Cortex of kidney (tissue), 1 donor: ENCODE results near the gene PXT1.
A peak's percentile ranks its signal among the peaks of the same experiment; 100 is the strongest.
"Not testable (repeated sequence)": the region's sequence is repeated elsewhere in the genome, so short reads cannot be mapped to it uniquely, and the experiment has no call there.

Experiments used
- DNase-seq: peaks from one replicate; lab custom pipeline; 2025; lab: John Stamatoyannopoulos, UW

Gene PXT1

GRCh38 chr6:36443471-36444428, 1.1 kb upstream of the PXT1 start:
- DNase-seq = no peak

DNA sequence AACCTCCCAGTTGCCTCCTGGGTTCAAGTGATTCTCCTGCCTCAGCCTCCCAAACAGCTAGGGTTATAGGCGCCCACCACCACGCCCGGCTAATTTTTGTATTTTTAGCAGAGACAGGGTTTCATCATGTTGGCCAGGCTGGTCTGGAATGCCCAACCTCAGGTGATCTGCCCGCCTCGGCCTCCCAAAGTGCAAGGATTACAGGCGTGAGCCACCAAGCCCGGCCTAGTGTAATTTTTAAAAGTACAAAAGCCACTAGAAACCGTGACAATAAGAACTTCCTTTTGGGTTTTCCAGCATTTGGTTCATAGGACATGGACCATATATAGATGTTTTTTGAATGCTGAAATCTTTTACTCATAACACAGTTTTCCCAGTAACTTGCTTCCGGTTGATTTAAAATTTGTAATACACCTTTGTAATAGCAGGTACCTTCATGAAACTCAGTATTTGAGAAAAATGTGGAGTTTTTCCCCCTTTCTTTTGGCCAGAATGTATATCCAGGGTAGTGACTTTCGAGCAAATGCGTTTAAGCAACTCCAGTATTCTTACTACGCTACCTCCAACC, 467 bp downstream of the PXT1 start:
- no peak for DNase-seq

DNA sequence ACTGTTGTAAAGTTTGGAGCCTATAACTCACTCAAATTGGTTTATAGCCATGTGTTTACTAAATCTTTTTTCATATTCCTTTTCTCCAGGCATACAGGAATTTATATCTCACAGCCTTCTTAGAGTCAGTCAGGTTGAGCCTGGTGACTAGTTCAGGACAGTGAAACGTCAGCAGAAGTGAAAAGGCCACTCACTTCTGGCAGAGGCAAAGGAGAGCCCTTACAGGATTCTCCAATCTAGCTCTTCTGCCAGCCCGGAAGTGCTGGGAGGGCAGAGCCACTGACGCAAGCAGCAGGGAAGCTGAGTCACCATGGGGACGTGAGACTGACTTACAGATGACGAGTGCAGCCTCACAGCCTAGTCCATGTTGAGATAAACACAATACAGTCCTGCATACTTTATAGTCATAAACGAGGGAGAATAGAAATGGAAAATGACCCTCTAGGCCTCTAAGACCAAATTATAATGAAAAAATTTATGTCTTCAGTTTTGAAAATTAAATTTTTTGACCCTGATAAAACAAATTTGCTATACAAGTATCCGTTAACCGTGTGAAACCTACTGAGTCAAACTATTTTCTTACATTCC, 1.3 kb downstream of the PXT1 start:
- no peak for DNase-seq

GRCh38 chr6:36436466-36436865, 6.2 kb downstream of the PXT1 start:
- DNase-seq = no peak

- DNase-seq = no peak
Measured at GRCh38 chr6:36432151-36432671, 10.4 kb downstream of the PXT1 start.

DNA sequence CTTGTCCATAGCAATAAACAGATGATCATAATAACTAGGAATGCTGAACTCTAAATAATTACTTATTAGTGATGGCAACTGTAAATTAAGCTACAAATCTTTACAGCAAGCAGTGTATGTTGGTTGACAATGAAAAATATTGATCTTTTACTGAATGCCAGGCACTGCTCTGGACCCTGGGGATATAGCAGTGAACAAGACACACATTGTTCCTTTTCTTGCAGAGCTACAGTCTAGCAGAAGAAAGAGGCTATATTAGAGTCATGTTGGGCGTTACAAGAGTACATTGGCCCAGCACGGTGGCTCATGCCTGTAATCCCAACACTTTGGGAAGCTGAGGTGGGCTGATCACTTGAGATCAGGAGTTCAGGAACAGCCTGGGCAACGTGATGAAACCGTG, 11.5 kb downstream of the PXT1 start:
- no peak for DNase-seq

DNA sequence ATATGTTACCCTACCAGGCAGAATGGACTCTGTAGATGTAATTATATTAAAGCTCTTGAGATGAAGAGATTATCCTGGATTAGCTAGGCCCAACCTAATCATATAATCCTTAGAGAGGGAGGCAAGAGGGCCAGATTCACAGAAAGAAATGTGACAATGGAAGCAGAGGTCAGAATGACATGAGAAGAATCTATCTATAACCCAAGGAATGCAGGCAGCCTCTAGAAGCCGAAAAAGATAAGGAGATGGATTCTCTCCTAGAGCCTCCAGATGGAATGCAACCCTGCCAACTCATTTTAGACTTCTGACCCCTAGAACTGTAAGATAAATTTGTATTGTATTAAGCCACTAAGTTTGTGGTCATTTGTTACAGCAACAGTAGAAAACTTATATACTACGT, 12.3 kb downstream of the PXT1 start:
- DNase-seq = no peak

DNA sequence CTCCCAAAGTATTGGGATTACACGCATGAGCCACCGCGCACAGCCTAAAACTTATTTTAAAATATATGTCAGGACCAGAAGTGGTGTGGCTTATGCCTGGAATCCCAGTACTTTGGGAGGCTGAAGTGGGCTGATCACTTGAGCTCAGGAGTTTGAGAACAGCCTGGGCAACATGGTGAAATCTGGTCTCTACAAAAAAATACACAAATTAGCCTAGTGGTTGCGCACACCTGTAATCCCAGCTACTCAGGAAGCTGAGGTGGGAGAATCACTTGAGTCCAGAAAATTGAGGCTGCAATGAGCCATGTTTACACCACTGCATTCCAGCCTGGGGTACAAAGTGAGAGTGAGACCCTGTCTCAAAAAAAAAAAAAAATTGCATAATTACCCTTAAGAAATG, 13.7 kb downstream of the PXT1 start:
- DNase-seq = no peak

GRCh38 chr6:36426622-36427021, 16.0 kb downstream of the PXT1 start:
- no peak for DNase-seq

- peak; percentile 77 for DNase-seq
Measured at GRCh38 chr6:36423101-36423824, 19.4 kb downstream of the PXT1 start.

- DNase-seq = no peak
Measured at GRCh38 chr6:36422714-36423100, 19.9 kb downstream of the PXT1 start.

DNA sequence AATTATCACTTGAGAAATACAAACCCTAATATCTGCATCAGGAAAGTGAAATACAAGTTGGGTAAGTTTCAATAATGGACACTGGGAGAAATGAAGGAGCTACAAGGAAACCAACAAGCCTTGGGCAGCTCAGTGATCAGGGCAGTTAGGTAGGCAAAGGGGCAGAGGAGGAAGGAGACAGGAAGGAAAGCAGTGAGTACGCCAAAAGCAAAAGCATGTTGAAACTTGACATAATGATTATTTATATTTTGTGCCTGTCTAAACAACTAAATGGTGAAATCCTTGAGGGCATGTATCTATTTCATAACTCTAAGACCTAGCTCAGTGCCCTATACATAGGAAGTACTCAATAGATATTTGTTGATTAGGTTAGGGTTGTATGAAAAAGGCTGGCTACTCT, 23.3 kb downstream of the PXT1 start:
- DNase-seq = no peak

DNA sequence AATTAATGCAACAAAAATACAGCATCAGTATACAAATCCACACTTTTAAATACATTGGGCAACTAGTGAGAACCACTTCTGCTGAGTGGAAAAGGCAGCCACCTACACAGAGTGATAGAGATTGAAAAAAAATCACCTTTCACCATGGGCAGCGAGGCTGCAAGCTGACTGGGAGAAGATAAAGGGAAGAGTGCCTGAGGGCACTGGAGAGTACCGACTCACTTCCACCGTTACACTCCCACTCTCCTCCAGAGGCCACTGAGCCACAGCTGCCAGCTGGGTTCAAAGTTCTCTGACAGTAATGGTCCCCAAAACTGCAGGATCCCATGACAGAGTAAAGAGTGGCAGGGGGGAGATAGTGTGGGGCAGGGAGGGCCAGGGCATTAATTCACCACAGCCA, 24.1 kb downstream of the PXT1 start:
- DNase-seq = no peak

GRCh38 chr6:36414481-36414880, 28.2 kb downstream of the PXT1 start:
- no peak for DNase-seq

- DNase-seq = no peak
Measured at GRCh38 chr6:36413489-36414480, 28.9 kb downstream of the PXT1 start.

GRCh38 chr6:36409718-36410117, 32.9 kb downstream of the PXT1 start:
- not testable (repeated sequence) for DNase-seq

- DNase-seq = no peak
Measured at GRCh38 chr6:36404164-36404563, 38.5 kb downstream of the PXT1 start.

DNA sequence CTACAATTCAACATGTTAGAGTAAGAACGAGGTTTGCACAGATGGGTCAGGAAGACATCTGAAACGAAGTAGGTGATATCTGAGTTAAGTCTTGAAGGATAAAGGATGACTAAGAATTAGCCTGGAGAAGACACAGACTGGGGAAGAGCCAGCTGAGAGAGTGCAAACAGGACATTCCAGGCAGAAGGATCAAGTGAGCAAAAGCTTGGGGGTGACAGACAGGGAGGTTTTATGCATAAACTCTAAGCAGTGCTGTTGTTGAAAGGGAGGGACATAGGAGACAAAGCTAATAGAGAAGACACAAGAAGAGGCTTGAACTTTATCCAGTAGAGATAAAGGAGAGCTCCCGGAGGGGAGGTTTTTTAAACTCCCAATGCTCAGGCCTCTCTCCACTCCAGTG, 40.2 kb downstream of the PXT1 start:
- DNase-seq = no peak

GRCh38 chr6:36399970-36400369, 42.7 kb downstream of the PXT1 start:
- no peak for DNase-seq

DNA sequence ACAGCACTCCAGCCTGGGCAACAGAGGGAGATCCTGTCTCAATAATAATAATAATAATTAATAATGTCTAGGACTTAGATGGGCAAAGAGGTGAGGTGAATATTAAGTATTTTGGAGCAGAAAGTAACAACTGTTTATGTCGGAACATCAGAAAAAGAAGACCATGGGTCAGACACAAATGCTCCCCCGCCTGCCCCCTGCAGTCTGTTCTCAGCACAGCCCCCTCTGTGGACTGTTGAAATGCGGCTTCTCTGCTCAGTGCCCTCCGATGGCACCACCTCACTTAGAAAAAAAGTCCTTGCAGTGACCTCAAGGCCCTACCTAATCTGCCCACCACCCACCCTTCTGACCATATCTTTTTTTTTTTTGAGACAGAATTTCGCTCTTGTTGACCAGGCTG, 50.0 kb downstream of the PXT1 start:
- DNase-seq = no peak

DNA sequence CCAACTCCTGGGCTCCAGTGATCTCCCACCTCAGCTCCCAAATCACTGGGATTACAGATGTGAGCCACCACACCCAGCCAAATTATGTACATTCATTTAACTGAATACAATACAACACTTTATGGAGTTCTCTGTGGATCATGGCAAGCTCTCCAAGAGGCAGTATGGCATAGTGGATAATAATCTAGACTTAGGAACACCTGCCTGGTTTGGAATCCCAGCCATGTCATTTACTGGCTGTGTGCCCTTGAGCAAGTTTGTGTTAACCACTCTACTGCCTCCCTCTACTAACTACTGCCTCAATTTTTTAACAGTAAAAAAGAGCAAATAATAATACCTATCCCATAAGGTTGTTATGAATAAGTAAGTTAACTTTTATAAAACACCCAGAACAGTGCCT, 53.3 kb downstream of the PXT1 start:
- DNase-seq = no peak
